CD4-positive, alpha-beta T cell treated with Interleukin-6 for 4 hours (primary cell): Measurements from ENCODE around the gene OR10H1.
"Not testable (repeated sequence)": the region's sequence is repeated elsewhere in the genome, so short reads cannot be mapped to it uniquely, and the experiment has no call there.

Experiments
- DNase-seq: peaks from one replicate; pipeline ENCODE4 v3.0.0-alpha.2; 2020; ENCODE audit warnings: mixed read lengths

The OR10H1 gene

DNA sequence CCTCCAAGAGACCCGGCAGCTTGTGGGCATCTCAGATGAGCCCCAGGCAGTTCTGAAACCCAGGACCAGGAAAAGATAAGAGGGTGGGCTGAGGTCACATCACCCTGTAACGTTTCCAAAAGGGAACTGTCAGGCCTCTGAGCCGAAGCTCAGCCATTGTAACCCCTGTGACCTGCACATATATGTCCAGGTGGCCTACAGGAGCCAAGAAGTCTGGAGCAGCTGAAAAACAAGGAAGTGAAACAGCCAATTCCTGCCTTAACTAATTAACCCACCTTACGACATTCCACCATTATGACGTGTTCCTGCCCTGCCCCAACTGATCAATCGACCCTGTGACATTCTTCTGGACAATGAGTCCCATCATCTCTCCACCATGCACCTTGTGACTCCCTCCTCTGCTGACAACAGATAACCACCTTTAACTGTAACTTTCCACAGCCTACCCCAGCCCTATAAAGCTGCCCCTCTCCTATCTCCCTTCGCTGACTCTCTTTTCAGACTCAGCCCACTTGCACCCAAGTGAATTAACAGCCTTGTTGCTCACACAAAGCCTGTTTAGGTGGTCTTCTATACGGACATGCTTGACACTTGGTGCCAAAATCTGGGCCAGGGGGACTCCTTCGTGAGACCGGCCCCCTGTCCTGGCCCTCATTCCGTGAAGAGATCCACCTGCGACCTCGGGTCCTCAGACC, 13.3 kb upstream of the OR10H1 start:
- DNase-seq: not testable (repeated sequence)

GRCh38 chr19:15828121-15828610, 12.7 kb upstream of the OR10H1 start:
- no peak for DNase-seq

DNA sequence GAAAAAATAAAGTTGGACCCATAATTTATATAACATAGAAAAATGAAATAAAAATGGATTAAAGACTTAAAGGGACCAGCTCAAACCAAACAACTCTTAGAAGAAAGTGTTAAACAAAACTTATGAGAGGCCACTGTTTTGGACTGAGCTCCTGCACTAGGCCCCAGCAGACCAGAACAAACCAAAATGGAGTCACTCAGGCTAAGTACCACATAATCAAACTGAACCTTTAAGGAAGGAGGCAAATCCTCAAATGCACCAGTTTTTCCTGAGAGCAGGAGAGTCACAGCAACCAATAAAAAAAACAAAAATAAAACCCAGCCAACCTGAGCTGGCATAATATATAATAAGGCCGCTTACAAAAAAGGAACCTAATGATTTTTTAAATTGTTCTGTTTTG, 10.3 kb upstream of the OR10H1 start:
- DNase-seq: no peak

DNA sequence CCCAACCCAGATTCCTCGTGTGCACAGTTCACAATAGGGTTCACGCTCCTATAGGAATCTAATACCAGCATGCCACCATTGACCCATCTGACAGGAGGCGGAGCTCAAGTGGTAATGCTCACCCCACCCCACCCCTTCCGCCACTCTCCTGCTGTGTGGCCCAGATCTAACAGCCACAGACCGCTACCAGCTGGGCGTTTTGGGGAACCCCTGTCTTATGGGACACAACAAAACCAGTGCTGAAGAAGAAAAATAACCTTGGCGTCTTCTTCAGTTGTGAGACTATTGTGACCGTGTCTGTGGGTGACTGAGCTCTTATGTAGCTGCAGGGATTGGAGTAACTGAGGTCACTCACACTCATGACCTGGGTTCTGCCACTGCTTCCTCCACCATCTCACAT, 5.2 kb upstream of the OR10H1 start:
- DNase-seq: no peak

DNA sequence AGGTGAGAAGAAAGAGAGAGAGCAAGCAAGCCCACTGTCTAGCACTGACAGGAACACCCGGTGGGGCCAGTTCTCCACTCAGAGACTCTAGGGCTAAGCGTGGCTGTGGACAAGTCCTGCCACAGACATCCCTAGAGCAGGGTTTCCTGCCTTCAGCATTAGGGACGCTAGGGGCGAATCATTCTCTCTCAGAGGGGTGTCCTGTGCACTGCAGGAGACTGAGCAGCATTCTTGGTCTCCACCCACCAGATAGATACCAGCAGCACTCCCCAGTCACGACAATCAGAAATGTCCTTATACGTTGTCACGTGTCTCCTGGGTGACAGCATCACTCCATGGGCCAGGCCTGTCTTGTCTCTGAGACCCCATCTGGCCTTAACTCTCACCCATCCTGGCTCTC, 1.5 kb downstream of the OR10H1 start:
- no peak for DNase-seq

GRCh38 chr19:15812060-15812722, 3.3 kb downstream of the OR10H1 start:
- DNase-seq: peak; percentile 66

GRCh38 chr19:15811476-15811875, 4.0 kb downstream of the OR10H1 start:
- DNase-seq: no peak

- no peak for DNase-seq
Measured at GRCh38 chr19:15810335-15810734, 5.1 kb downstream of the OR10H1 start.

DNA sequence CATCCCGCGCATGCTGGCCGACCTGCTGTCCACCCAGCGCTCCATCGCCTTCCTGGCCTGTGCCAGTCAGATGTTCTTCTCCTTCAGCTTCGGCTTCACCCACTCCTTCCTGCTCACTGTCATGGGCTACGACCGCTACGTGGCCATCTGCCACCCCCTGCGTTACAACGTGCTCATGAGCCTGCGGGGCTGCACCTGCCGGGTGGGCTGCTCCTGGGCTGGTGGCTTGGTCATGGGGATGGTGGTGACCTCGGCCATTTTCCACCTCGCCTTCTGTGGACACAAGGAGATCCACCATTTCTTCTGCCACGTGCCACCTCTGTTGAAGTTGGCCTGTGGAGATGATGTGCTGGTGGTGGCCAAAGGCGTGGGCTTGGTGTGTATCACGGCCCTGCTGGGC, 21.2 kb downstream of the OR10H1 start:
- DNase-seq: not testable (repeated sequence)

GRCh38 chr19:15790096-15790495, 25.4 kb downstream of the OR10H1 start:
- DNase-seq: no peak

DNA sequence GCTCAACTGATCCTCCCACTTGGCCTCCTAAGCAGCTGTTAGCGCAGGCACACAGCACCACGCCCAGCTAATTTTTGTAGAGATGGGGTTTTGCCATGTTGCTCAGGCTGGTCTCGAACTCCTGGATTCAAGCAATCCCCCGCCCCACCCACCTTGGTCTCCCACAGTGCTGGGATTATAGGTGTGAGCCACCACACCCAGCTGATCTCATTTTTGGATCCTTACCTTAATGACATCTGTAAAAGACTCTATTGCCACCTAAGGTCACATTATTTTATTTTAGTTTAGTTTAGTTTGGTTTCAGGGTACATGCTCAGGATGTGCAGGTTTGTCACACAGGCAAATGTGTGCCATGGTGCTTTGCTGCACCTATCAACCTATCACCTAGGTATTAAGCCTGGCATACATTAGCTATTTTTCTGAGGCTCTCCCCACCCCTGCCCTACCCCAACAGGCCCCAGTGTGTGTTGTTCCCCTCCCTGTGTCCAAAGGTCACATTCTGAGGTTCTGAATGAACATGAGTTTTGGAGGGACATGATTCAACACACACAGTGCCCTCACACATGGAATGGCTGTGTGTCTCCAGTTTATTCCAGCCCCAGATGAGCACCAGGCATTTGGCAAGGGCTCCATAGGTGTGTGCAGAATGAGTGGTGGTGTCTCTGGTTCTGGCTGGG, 26.7 kb downstream of the OR10H1 start:
- DNase-seq: no peak

DNA sequence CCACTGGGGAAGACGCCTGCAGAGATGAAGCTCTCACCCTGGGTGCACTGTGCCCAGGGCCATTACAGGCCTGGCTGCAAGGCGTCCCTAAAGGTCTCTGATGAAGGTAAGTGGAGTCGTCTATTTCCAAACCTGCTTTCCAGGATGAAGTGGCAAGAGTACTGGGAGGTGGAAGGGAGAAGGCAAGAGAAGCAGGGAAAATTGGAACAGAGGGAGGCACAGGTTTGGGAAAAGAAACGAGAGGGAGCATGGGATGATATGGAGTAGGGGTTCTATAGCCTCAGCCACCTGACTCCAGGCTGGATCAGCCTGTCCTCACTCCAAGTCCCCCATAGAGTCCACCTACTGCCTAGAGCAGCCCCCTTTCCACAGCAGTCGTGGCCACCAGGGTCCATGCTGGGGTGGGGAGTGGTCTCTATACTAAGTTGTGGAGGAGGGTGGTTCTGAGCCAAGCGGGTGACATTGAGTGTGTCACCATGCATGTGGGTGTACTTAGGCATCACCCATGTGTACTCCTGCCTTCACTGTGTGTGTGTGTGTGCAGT, 27.8 kb downstream of the OR10H1 start, which contains the start of gene OR10H5:
TSS of gene OR10H5 (plus strand) at position 51 of the 545 bp plus-strand sequence. CDS start 6,388 bp downstream, outside the sequence.
- DNase-seq: no peak

GRCh38 chr19:15782896-15783295, 32.6 kb downstream of the OR10H1 start:
- DNase-seq: not testable (repeated sequence)

- no peak for DNase-seq
Measured at GRCh38 chr19:15782211-15782610, 33.3 kb downstream of the OR10H1 start.

DNA sequence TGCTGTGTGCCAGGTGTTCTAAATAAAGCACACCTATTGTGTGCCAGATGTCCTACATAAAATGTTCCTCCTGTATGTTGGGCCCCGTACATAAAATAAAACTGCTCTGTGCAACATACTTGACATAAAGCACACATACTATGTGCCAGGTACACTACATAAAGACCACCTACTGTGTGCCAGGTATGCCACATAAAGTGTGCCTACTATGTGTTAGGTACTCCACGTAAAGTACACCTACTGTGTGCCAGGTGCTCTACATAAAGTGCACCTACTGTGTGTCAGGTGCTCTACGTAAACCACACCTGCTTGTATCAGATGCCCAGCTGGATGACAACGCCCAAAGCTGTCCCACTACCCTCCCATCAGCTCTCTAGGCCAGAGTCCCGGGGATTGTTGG, 33.8 kb downstream of the OR10H1 start:
- no peak for DNase-seq

DNA sequence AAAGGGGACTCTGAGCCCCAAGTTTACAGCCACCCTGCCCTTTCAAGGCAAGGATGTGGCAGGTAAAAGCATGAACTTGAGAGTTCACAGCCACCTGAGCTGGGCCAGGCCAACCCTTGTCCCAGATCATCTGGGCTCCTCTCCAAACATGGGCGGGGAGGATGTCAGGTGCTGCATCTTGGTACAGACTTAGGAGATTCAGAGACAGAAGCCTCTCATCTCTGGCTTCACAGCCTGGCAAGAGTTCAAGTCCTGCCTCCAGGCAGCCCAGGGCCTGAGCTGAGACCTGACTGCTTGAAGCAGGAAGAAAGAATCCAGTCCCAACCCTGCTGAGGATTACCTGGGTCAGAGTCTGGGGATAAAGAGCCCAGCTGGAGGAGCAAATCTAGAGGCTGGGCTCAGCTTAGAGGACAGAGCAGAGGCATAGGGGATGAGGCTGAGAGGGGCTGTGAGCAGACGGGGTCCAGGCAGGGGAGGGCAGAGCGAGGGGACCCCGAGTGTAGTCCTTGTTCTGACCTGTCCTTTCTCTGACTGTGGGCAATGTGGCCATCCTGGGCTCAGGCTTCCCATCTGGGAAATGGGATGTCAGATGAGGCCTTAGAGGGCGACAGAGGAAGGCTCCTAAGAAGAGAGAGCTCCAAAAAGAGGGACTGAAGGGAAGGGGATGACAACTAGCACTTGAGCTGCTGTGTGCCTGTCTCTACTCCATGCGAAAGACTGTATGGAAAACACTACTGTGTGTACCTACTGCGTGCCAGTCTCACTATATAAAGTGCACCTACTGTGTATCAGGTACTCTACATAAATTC, 34.6 kb downstream of the OR10H1 start:
- no peak for DNase-seq

- DNase-seq: no peak
Measured at GRCh38 chr19:15779756-15780476, 35.5 kb downstream of the OR10H1 start.

DNA sequence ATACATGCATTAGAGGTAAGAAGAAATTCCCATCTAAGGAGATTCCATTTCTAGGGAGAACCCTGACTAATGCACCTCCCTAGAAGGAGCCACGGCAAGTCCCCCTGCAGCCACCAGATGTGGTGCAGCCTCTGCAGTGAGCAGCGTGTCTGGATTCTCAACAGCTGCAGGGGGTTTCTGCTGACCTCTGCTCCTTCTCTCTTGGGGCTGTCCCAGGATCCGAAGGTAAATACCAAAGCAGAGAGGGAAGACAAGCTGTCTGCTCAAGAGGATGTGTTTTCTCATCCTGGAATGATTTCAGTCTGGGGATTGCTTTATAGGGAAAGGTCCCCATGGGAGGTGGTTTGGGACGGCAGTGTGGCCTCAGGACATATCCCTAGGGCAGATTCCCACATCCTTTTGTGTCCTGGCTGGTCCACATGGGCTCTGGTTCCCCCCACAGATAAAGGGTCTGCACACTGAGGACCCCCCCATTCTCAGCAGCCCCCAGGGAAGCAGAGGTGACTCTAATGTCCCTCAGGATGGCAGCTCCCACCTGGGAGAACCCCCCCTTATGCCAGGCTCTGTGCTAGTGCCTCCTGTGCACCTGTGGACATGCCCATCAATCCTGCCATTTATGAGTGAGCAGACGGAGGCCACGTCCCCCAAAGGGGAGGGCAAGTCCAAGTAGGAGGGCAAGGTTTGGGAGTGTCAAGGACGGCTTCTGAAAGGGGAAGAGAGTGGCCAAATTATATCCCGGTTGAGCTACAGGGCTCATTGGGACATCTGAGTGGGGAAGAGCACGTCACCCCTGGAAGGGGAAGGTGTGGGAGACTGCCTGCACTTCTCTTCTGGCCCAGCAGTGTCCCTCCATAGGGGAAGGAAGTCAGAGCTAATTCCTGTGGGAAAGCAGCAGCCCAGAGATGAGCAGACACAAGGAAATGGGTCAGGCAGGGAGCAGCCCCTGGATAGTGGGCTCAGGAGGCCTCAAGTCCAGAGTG, 38.2 kb downstream of the OR10H1 start:
- no peak for DNase-seq

DNA sequence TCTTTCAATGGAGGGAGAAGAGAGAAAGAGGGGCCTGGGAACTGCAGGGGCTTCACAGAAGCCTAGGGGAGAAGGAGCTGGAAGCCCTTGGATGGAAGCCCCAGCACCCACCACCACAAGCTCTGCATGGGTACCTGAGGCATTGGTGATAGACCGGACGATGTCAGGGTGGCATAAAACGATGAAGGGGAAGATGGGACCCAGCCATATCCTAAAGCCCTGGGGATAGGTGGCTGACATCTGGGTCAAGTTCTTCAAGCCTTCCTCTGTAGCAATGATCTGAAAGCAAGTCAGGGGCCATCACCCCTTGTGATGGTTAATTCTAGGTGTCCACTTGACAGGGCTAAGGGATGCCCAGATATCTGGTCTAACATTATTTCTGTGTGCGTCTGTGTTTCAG, 39.2 kb downstream of the OR10H1 start:
- DNase-seq: no peak

DNA sequence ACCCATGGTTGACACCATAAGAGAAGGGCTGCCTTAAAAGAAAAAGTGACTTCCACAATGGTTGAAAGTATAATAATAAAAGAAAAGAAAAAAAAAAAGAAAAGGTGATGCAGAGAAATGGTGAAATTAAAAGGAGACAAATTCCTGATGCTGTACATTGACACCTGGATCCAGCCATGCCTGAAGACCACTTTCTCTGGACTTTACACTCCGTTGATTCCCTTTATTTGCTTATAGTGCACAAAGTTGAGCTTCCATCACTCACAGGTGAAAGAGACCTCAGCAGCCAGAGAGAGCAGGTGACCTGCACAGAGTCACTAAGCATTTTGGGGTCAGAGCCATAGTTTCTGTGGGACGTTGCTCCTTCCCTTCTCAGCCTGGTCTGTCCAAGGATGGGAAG, 40.2 kb downstream of the OR10H1 start:
- no peak for DNase-seq

DNA sequence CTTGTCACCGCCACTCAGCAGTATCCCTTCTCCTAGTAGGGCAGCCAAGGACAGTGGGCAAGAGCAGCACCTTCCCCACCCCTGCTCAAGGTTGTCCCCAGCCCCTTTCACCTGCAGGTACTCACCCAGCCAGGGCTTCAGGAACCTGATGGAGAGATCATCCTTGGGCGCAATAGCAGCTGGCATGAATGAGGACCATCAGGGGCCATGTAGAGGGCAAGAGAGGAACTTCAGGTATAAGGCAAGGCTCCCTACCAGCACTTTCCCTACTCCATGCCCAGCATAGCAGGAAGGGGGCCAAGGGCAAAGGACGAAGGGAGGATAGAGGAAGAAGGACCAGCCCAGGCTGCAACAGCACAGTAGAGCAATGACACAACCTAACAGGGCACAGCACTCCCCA, 41.3 kb downstream of the OR10H1 start:
- DNase-seq: not testable (repeated sequence)
